PFSK-1 (cell line): ENCODE results near the gene ANKS1B.

Source experiments
- FOXP2 ChIP-seq: optimal IDR thresholded peaks from 2 replicates; pipeline ENCODE3; 2011; ENCODE audit warnings: borderline replicate concordance, control low read depth, inconsistent platforms; ENCODE audit not compliant: insufficient read depth; ENCODE audit errors: extremely low read length, extremely low read depth
- POLR2AphosphoS5 ChIP-seq: IDR thresholded peaks from 2 replicates; pipeline ENCODE4 v1.6.1; 2012; ENCODE audit warnings: low read depth, mild to moderate bottlenecking, control low read depth, low read length, moderate library complexity
- REST ChIP-seq, 2 experiments: IDR thresholded peaks; 2 replicates each; pipeline versions ENCODE4 v1.6.1 to v1.8.0; 2011 to 2012; ENCODE audit warnings: low read depth in 2 of 2, low read length in 2 of 2, control low read depth in 1 of 2, inconsistent platforms in 1 of 2, mild to moderate bottlenecking in 1 of 2, moderate library complexity in 1 of 2; ENCODE audit not compliant: insufficient read depth in 1 of 2
- TAF1 ChIP-seq: IDR thresholded peaks from 2 replicates; pipeline ENCODE4 v1.6.1; 2012; ENCODE audit warnings: low read length, control low read depth, borderline replicate concordance; ENCODE audit not compliant: insufficient read depth

- TF ChIP-seq REST (IDR thresholded peaks at IDR 0.05; ENCODE audit: insufficient read depth in 1 of 2, low read depth in 2 of 2, low read length in 2 of 2) (no peak), POLR2AphosphoS5 (no peak), TAF1 (no peak), FOXP2 (no peak)
Observed at GRCh38 chr12:99282624-99283023, 702.1 kb downstream of the ANKS1B start.
